Fibroblast of the aortic adventitia (primary cell): ENCODE data around the gene SLC34A2. TPM values are rescaled to one million over a fixed set of nuclear protein-coding genes. Genes with fewer than 3 reads are reported as not detected.

ENCODE experiments used
- DNase-seq: peaks from one replicate; pipeline ENCODE4 v3.0.0-alpha.2; 2010; ENCODE audit warnings: low read depth
- H3K4me3 ChIP-seq: 2 replicates; pipeline ENCODE4 v1.5.1; 2011; ENCODE audit warnings: low read depth, mild to moderate bottlenecking, control low read depth, low read length, moderate library complexity
- small RNA-seq: library from RNA; depleted of rRNA; stranded (forward); fragments of <200 nt; gene quantifications from one replicate; pipeline ENCODE3, GENCODE V24; 2012
- total RNA-seq: library from RNA; depleted of rRNA; stranded (reverse); fragments of >200 nt; gene quantifications from 2 replicates; pipeline ENCODE4 v1.2.3, GENCODE V29; 2012; ENCODE audit warnings: low replicate concordance
- TF ChIP-seq, protein P1 (sequence below): IDR thresholded peaks from 2 replicates; pipeline ENCODE4 v1.5.1; 2011; ENCODE audit warnings: mild to moderate bottlenecking, low read length, control low read depth, inconsistent platforms; ENCODE audit not compliant: insufficient read depth

Gene SLC34A2
- total RNA-seq, 1 donor: not detected

DNA sequence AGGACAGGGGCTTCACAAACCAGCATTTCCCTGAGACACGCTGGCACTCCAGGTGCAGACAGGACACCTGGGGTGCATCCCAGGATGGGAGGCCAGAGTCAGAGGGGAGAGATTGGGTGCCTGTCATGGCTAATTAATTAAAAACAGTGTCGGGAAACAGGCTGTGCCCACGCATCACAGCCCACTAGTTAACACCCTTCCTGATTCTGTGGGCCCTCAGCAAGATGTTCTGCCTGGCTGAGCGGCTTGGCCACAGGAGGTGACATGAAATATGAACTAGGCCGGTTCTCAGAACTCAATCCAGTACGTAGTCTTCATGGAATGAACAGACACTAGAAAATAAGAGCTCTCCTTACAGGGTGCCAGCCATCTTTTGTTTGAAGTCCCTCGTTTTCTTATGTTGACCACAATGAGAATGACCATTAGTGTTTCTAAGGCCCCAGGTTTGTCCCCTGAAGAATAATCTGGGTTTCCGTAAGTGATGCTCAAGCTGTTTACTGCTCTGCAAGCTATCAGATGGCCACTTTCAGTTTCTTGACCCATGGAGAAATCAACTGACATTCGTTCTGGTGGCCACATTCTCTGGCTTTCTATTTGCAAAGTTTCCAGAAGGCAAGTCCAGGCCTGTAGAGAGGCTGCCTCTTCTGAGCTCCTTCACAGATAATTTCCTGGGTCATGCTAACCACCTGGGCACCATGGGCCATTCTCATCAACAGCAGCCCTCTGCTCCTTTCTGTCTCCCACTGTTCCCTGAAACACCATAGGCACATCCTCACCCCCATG, 72.3 kb downstream of the SLC34A2 start:
- no peak for DNase-seq
- no peak overlapping the region for H3K4me3 ChIP-seq
- TF ChIP-seq, protein P1, sequence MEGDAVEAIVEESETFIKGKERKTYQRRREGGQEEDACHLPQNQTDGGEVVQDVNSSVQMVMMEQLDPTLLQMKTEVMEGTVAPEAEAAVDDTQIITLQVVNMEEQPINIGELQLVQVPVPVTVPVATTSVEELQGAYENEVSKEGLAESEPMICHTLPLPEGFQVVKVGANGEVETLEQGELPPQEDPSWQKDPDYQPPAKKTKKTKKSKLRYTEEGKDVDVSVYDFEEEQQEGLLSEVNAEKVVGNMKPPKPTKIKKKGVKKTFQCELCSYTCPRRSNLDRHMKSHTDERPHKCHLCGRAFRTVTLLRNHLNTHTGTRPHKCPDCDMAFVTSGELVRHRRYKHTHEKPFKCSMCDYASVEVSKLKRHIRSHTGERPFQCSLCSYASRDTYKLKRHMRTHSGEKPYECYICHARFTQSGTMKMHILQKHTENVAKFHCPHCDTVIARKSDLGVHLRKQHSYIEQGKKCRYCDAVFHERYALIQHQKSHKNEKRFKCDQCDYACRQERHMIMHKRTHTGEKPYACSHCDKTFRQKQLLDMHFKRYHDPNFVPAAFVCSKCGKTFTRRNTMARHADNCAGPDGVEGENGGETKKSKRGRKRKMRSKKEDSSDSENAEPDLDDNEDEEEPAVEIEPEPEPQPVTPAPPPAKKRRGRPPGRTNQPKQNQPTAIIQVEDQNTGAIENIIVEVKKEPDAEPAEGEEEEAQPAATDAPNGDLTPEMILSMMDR: no peak

Small RNA genes within 50 kb of the gene (small RNA-seq; reads per million reads assigned to genes)
- not detected for gene AC092436.3
- gene MTND4LP22: not detected
- gene RPS29P11: not detected

Other genes starting within 250 kb of the SLC34A2 start
- gene SEL1L3, start 207.1 kb downstream of the SLC34A2 start, total RNA-seq: 13.7 and 83.5 TPM in 2 replicates